GM23248 (cell line): ENCODE data around the gene TM9SF2.

Experiments used
- EZH2 ChIP-seq: fragments of 200-600 bp; sonication (generic); IDR thresholded peaks from 2 replicates; pipeline ENCODE4 v1.6.1; 2018; ENCODE audit warnings: antibody characterized with exemption, mild to moderate bottlenecking; ENCODE audit not compliant: insufficient read depth, poor library complexity, severe bottlenecking
- EZH2phosphoT487 ChIP-seq: fragments of 200-600 bp; sonication (generic); IDR thresholded peaks from 2 replicates; pipeline ENCODE4 v1.6.1; 2018; ENCODE audit warnings: antibody characterized with exemption, moderate library complexity, mild to moderate bottlenecking, low read depth; ENCODE audit not compliant: insufficient read depth

DNA sequence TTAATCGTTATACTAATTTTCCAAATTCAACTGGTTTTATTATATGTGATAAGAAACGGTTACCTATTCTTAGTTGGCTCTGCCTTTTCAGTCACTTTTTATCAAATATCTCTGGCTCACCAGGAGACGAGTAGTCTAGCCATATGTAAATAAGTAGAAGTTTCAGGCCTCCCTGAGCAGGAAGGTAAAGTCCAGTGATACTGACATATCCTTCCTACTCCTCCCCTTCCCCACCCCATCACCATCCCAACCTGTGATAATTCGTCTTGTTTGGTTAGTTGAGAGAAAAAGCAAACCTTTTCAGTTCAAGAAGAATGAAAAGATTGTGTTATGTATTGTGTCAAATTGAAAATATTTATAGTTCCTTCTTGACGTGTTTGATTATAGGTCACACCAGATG, 53.9 kb downstream of the TM9SF2 start:
- TF ChIP-seq EZH2 (no peak), EZH2phosphoT487 (no peak)
